K562 (cell line): ENCODE data around the gene CBX8. TPM values are rescaled to one million over a fixed set of nuclear protein-coding genes. Genes with fewer than 3 reads are reported as not detected.

Experiments used
- ATAC-seq: fragments of 200-7000 bp; cut with Tn5 transposase; 3 replicates; pipeline ENCODE4 v1.9.1; 2020; ENCODE audit warnings: moderate library complexity
- BruUV-seq: library from RNA; stranded (reverse); fragments of 400-500 nt; replicated peaks from 2 replicates; lab custom pipeline; 2021; lab: Mats Ljungman, UMichigan
- CTCF ChIA-PET: fragments of 300-600 bp; formaldehyde crosslinking; extraction: SDS; loops from one replicate; lab custom pipeline; 2021; ENCODE audit warnings: low intra/inter-chr PET ratio; lab: Yijun Ruan, JAX
- POLR2A ChIA-PET: fragments of 300-600, 350-650 bp; sonication (Branson Sonifier 250); formaldehyde crosslinking; extraction: SDS; loops from one replicate; lab custom pipeline; 2021; ENCODE audit warnings: antibody characterized with exemption, inconsistent platforms; lab: Yijun Ruan, JAX
- DNase-seq, 4 experiments: peaks; one replicate each; pipeline versions ENCODE4 v3.0.0 to v3.0.0-alpha.2; 2011 to 2018; ENCODE audit warnings: low spot score in 3 of 4, mixed read lengths in 3 of 4; ENCODE audit errors: extremely low read depth in 1 of 4
- FAIRE-seq: peaks from 2 replicates; lab custom pipeline; 2011; peaks lifted over from hg19 to GRCh38; lab: Jason Lieb, UNC
- H2AFZ ChIP-seq: 2 replicates; pipeline ENCODE4 v1.6.0; 2011; ENCODE audit warnings: low read depth, low read length, control low read depth, inconsistent platforms
- H3K27ac ChIP-seq: fragments of 200-600 bp; 3 replicates; pipeline ENCODE4 v1.8.0; 2011; ENCODE audit warnings: low read depth, mild to moderate bottlenecking, control low read depth, inconsistent platforms, low read length, moderate library complexity, mixed read lengths; ENCODE audit errors: extremely low read depth
- H3K27me3 ChIP-seq, 2 experiments: fragments of 300-600 bp in 1 of 2; 2 replicates in 1 of 2; 3 replicates in 1 of 2; pipeline versions ENCODE4 v1.6.0 to v1.8.0; 2011; ENCODE audit warnings: inconsistent platforms in 2 of 2, low read length in 2 of 2, mild to moderate bottlenecking in 1 of 2, mixed read lengths in 1 of 2, moderate library complexity in 1 of 2; ENCODE audit not compliant: control insufficient read depth in 2 of 2, insufficient read depth in 2 of 2
- H3K36me3 ChIP-seq: fragments of 300-600 bp; 3 replicates; pipeline ENCODE4 v1.8.0; 2011; ENCODE audit warnings: mild to moderate bottlenecking, low read length, inconsistent platforms; ENCODE audit not compliant: control insufficient read depth, insufficient read depth
- H3K4me1 ChIP-seq, 2 experiments: fragments of 200-600 bp in 1 of 2; replicated peaks in 1 of 2; 2 replicates in 1 of 2; 3 replicates in 1 of 2; pipeline versions ENCODE4 v1.5.1 to v1.8.0; 2011; ENCODE audit warnings: inconsistent platforms in 2 of 2, low read length in 2 of 2, mild to moderate bottlenecking in 1 of 2, mixed read lengths in 1 of 2, moderate library complexity in 1 of 2; ENCODE audit not compliant: control insufficient read depth in 2 of 2, insufficient read depth in 2 of 2
- H3K4me2 ChIP-seq: 2 replicates; pipeline ENCODE4 v1.6.1; 2011; ENCODE audit warnings: low read length, control low read depth, inconsistent platforms, mixed read lengths; ENCODE audit not compliant: insufficient read depth
- H3K4me3 ChIP-seq: fragments of 200-600 bp; sonication (generic), shearing (Covaris generic); 2 replicates; pipeline ENCODE4 v1.5.1; 2016; ENCODE audit warnings: control low read depth, inconsistent platforms
- H3K79me2 ChIP-seq: fragments of 200-600 bp; 3 replicates; pipeline ENCODE4 v1.8.0; 2011; ENCODE audit warnings: low read length, inconsistent platforms; ENCODE audit not compliant: control insufficient read depth, insufficient read depth
- H3K9ac ChIP-seq, 2 experiments: 2 replicates each; pipeline versions ENCODE4 v1.6.0 to v1.6.1; 2011; ENCODE audit warnings: low read depth in 2 of 2, low read length in 2 of 2, control low read depth in 1 of 2, inconsistent platforms in 1 of 2, mild to moderate bottlenecking in 1 of 2, mixed read lengths in 1 of 2; ENCODE audit not compliant: insufficient read depth in 1 of 2
- H3K9me1 ChIP-seq: one replicate; pipeline ENCODE4 v1.6.0; 2011; ENCODE audit warnings: inconsistent platforms, mild to moderate bottlenecking, low read length, moderate library complexity; ENCODE audit not compliant: control insufficient read depth, insufficient read depth
- H3K9me3 ChIP-seq: replicated peaks from 2 replicates; pipeline ENCODE4 v1.5.1; 2011; ENCODE audit warnings: low read depth, low read length, inconsistent platforms; ENCODE audit not compliant: control insufficient read depth, insufficient read depth
- H4K20me1 ChIP-seq: replicated peaks from 2 replicates; pipeline ENCODE4 v1.6.1; 2011; ENCODE audit warnings: low read length, inconsistent platforms, mixed read lengths; ENCODE audit not compliant: control insufficient read depth, insufficient read depth
- FIP1L1 ChIP-seq: fragments of 200-400 bp; formaldehyde crosslinking; IDR thresholded peaks from 2 replicates; pipeline ENCODE4 v1.6.1; 2018; ENCODE audit warnings: mild to moderate bottlenecking, low read depth, low read length; ENCODE audit not compliant: poor library complexity, severe bottlenecking
- PHB2 ChIP-seq: fragments of 450-650 bp; IDR thresholded peaks from 2 replicates; pipeline ENCODE4 v1.6.1; 2017; ENCODE audit warnings: low read depth
- WGBS: fragments of 100-300 bp; shearing (Covaris generic); methylation state at CpG from one replicate; pipeline ENCODE4 v1.1.6; 2016; ENCODE audit warnings: low coverage, mixed read lengths; ENCODE audit not compliant: insufficient coverage; ENCODE audit errors: missing lambda C conversion rate; 5-methylcytosine and 5-hydroxymethylcytosine counted together
- in situ Hi-C: fragments of 300-500 bp; cut with MboI; formaldehyde crosslinking; loops from 4 replicates; pipeline ENCODE4 v1.15.0; 2018; ENCODE audit warnings: inconsistent platforms, mixed read lengths
- intact Hi-C: fragments of 100-400 bp; cut with micrococcal nuclease; formaldehyde crosslinking; loops from 2 replicates; pipeline ENCODE4 v1.14.2; 2022
- polyA plus RNA-seq, 8 experiments: library from polyadenylated mRNA; depleted of rRNA in 4 of 8; stranded (reverse) in 5 of 8; unstranded in 3 of 8; fragments of >200 nt; fragmentation: Nextera tagmentation in 2 of 8; fragmentation: Illumina TruSeq in 1 of 8; extraction: Ambion mirVana in 2 of 8; extraction: Trizol in 1 of 8; gene quantifications; 2 replicates each; pipeline versions ENCODE4 v1.2.1 to v1.2.3, GENCODE V29; 2011 to 2014; ENCODE audit warnings: inconsistent platforms in 1 of 8, missing spikeins in 1 of 8
- total RNA-seq, 7 experiments: library from RNA; depleted of rRNA in 6 of 7; stranded (reverse); fragments of >200 nt in 6 of 7; fragmentation: Illumina TruSeq in 2 of 7; extraction: Trizol in 2 of 7; gene quantifications; 2 replicates each; pipeline versions ENCODE4 v1.2.1 to v1.2.3, GENCODE V29; 2011 to 2021; ENCODE audit warnings: low replicate concordance in 1 of 7
- TF ChIP-seq, protein P1 (sequence below): fragments of 450-650 bp; IDR thresholded peaks from 2 replicates; pipeline ENCODE4 v1.7.0; 2016; ENCODE audit warnings: borderline replicate concordance

CBX8 gene
- total and polyA plus RNA-seq, 9 of the 15 experiments (the other 6 are each of a cell fraction or from before 2014, with no cell fraction given) = 0.08 to 11.9 (median 2.6) TPM

DNA sequence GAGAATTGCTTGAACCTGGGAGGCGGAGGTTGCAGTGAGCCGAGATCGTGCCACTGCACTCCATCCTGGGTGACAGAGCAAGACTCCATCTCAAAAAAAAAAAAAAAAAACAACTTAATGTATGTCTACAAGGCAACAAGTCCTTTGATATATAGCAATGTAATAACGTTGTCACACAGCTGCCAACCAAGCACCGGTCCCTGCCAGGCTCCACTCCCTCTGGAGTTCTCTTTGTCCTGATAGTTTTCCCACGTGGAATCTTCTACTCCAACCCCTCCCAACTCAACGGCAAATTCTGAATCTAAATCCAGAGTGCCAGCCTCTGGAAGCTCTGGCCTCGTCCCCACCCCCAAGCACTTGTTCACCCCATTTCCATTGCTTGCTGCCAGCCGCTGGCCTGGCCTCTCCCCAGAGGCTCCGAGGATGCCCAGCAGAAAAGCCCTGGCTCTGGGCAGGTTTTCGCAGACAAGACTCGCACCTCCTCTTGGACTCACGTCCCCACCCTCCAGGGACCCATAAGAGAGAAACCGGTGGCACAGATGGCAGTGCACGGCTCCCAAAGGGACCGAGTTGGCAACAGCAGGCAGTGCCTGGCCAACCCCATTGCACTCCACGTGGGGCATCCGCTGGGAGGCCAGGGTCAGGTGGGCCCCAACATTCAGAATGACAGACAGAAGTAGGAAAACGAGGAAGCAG, 34.8 kb downstream of the CBX8 start:
- in situ Hi-C loops = no loop called here
- H3K36me3 ChIP-seq = no peaks in the 10 kb centered on the region
- H3K9me3 ChIP-seq = no peaks in the 10 kb centered on the region

More for the DNA sequence above, 34.8 kb downstream of the CBX8 start:
- CTCF ChIA-PET = no interaction called here
- no peaks in the 10 kb centered on the region for H3K79me2 ChIP-seq
- H3K4me1 ChIP-seq = peaks cover 0 to 12% of the 10 kb centered on the region in 2 experiments; a peak in 2 of 5 replicates
- POLR2A ChIA-PET = no interaction called here
- FAIRE-seq = no peak
- no peak for TF ChIP-seq FIP1L1
- TF ChIP-seq PHB2 = no peak
- TF ChIP-seq, protein P1, sequence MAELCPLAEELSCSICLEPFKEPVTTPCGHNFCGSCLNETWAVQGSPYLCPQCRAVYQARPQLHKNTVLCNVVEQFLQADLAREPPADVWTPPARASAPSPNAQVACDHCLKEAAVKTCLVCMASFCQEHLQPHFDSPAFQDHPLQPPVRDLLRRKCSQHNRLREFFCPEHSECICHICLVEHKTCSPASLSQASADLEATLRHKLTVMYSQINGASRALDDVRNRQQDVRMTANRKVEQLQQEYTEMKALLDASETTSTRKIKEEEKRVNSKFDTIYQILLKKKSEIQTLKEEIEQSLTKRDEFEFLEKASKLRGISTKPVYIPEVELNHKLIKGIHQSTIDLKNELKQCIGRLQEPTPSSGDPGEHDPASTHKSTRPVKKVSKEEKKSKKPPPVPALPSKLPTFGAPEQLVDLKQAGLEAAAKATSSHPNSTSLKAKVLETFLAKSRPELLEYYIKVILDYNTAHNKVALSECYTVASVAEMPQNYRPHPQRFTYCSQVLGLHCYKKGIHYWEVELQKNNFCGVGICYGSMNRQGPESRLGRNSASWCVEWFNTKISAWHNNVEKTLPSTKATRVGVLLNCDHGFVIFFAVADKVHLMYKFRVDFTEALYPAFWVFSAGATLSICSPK = no peak
- TF ChIP-seq, all 486 proteins: peak for 0
- Histone ChIP-seq H3K9me1 (no peaks in the 10 kb centered on the region), H3K27ac (no peak overlapping the region), H2AFZ (no peak overlapping the region), H4K20me1 (no peaks in the 10 kb centered on the region), H3K9ac (peak overlapping the region in 1 of 2 experiments; percentile 61; a peak in 2 of 4 replicates), H3K4me3 (no peak overlapping the region), H3K4me2 (no peak overlapping the region), H3K27me3 (no peaks in the 10 kb centered on the region)
- DNase-seq (no peak), ATAC-seq (no peak)
- WGBS = 26% methylated on average over 14 of the region's 19 CpGs
- BruUV-seq = no TSS peak
- intact Hi-C loops = no loop called here
